H9 (cell line): ENCODE results near the gene AGO3. TPM values are rescaled to one million over a fixed set of nuclear protein-coding genes. Genes with fewer than 3 reads are reported as not detected.

Source experiments
- DNase-seq: peaks from one replicate; pipeline ENCODE4 v3.0.0-alpha.2; 2017
- H2AFZ ChIP-seq: one replicate; pipeline ENCODE4 v1.6.1; 2013; ENCODE audit warnings: mild to moderate bottlenecking, low read length, control low read depth, moderate library complexity
- H2AK5ac ChIP-seq: 2 replicates; pipeline ENCODE4 v1.6.1; 2013; ENCODE audit warnings: low read length, control low read depth, mixed read lengths; ENCODE audit not compliant: insufficient read length
- H2BK120ac ChIP-seq: one replicate; pipeline ENCODE4 v1.6.1; 2013; ENCODE audit warnings: low read depth, mild to moderate bottlenecking, low read length, control low read depth, inconsistent platforms; ENCODE audit not compliant: poor library complexity, severe bottlenecking
- H2BK12ac ChIP-seq: 2 replicates; pipeline ENCODE4 v1.6.1; 2013; ENCODE audit warnings: low read length, control low read depth, mixed read lengths, low read depth; ENCODE audit not compliant: insufficient read length
- H2BK15ac ChIP-seq: 2 replicates; pipeline ENCODE4 v1.6.1; 2013; ENCODE audit warnings: low read depth, low read length, control low read depth
- H2BK20ac ChIP-seq: one replicate; pipeline ENCODE4 v1.6.1; 2013; ENCODE audit warnings: low read depth, mild to moderate bottlenecking, low read length, control low read depth, inconsistent platforms; ENCODE audit not compliant: poor library complexity, severe bottlenecking
- H2BK5ac ChIP-seq: 2 replicates; pipeline ENCODE4 v1.6.1; 2013; ENCODE audit warnings: low read length, control low read depth, mixed read lengths; ENCODE audit not compliant: insufficient read length
- H3K14ac ChIP-seq: 2 replicates; pipeline ENCODE4 v1.6.1; 2013; ENCODE audit warnings: low read length, control low read depth; ENCODE audit not compliant: insufficient read depth
- H3K18ac ChIP-seq: 2 replicates; pipeline ENCODE4 v1.6.1; 2013; ENCODE audit warnings: low read depth, mild to moderate bottlenecking, mixed read lengths, low read length, control low read depth; ENCODE audit not compliant: insufficient read length
- H3K23ac ChIP-seq: 2 replicates; pipeline ENCODE4 v1.6.1; 2013; ENCODE audit warnings: low read length, control low read depth, mixed read lengths, low read depth; ENCODE audit not compliant: insufficient read length
- H3K23me2 ChIP-seq: 2 replicates; pipeline ENCODE4 v1.6.1; 2013; ENCODE audit warnings: low read depth, mild to moderate bottlenecking, mixed read lengths, low read length, control low read depth; ENCODE audit not compliant: insufficient read length, poor library complexity, severe bottlenecking
- H3K27ac ChIP-seq: 2 replicates; pipeline ENCODE4 v1.5.1; 2013; ENCODE audit warnings: low read length, control low read depth, mixed read lengths, low read depth; ENCODE audit not compliant: insufficient read length
- H3K27me3 ChIP-seq: 2 replicates; pipeline ENCODE4 v1.6.1; 2013; ENCODE audit warnings: low read length, control low read depth, inconsistent platforms; ENCODE audit not compliant: insufficient read depth
- H3K4ac ChIP-seq: 2 replicates; pipeline ENCODE4 v1.6.1; 2013; ENCODE audit warnings: low read depth, mild to moderate bottlenecking, control low read depth, inconsistent platforms, low read length, moderate library complexity
- H3K4me1 ChIP-seq: 2 replicates; pipeline ENCODE4 v1.6.1; 2013; ENCODE audit warnings: low read length, control low read depth, inconsistent platforms; ENCODE audit not compliant: insufficient read depth
- H3K4me2 ChIP-seq: 2 replicates; pipeline ENCODE4 v1.6.1; 2013; ENCODE audit warnings: low read length, control low read depth, mixed read lengths; ENCODE audit not compliant: insufficient read length, insufficient read depth
- H3K56ac ChIP-seq: 2 replicates; pipeline ENCODE4 v1.6.1; 2013; ENCODE audit warnings: low read depth, mild to moderate bottlenecking, mixed read lengths, low read length, control low read depth; ENCODE audit not compliant: insufficient read length
- H3K79me1 ChIP-seq: 2 replicates; pipeline ENCODE4 v1.6.1; 2013; ENCODE audit warnings: low read depth, mild to moderate bottlenecking, moderate library complexity, low read length, control low read depth, inconsistent platforms; ENCODE audit not compliant: insufficient read depth, poor library complexity, severe bottlenecking
- H3K79me2 ChIP-seq: 2 replicates; pipeline ENCODE4 v1.6.1; 2013; ENCODE audit warnings: low read length, control low read depth, inconsistent platforms; ENCODE audit not compliant: insufficient read depth
- H3K9ac ChIP-seq: 2 replicates; pipeline ENCODE4 v1.6.1; 2013; ENCODE audit warnings: low read length, control low read depth, mixed read lengths; ENCODE audit not compliant: insufficient read length; ENCODE audit errors: extremely low read depth
- H3K9me3 ChIP-seq: one replicate; pipeline ENCODE4 v1.6.1; 2013; ENCODE audit warnings: low read depth, low read length, inconsistent platforms; ENCODE audit not compliant: control insufficient read depth
- H3T11ph ChIP-seq: one replicate; pipeline ENCODE4 v1.6.1; 2013; ENCODE audit warnings: mild to moderate bottlenecking, low read length, control low read depth, inconsistent platforms
- H4K20me1 ChIP-seq: one replicate; pipeline ENCODE4 v1.6.1; 2013; ENCODE audit not compliant: control insufficient read depth, insufficient read length, insufficient read depth
- H4K5ac ChIP-seq: 2 replicates; pipeline ENCODE4 v1.6.1; 2013; ENCODE audit warnings: low read depth, mild to moderate bottlenecking, mixed read lengths, low read length, control low read depth; ENCODE audit not compliant: insufficient read length
- H4K8ac ChIP-seq: replicated peaks from 2 replicates; pipeline ENCODE4 v1.6.1; 2013; ENCODE audit warnings: low read length, control low read depth, mixed read lengths, low read depth; ENCODE audit not compliant: insufficient read length
- H4K91ac ChIP-seq: 2 replicates; pipeline ENCODE4 v1.6.1; 2013; ENCODE audit warnings: low read depth, mild to moderate bottlenecking, moderate library complexity, mixed read lengths, low read length, control low read depth; ENCODE audit not compliant: insufficient read length
- H3K27ac Mint-ChIP-seq, 3 experiments: 2 replicates in 2 of 3; 3 replicates in 1 of 3; pipeline ENCODE4 v1.8.0; 2020 to 2021; ENCODE audit warnings: mixed read lengths in 3 of 3, mild to moderate bottlenecking in 1 of 3, moderate library complexity in 1 of 3
- H3K27me3 Mint-ChIP-seq: 2 replicates; pipeline ENCODE4 v1.8.0; 2021; ENCODE audit warnings: low read depth, mild to moderate bottlenecking, moderate library complexity, mixed read lengths
- H3K36me3 Mint-ChIP-seq, 3 experiments: 2 replicates in 2 of 3; 3 replicates in 1 of 3; pipeline ENCODE4 v1.8.0; 2020 to 2021; ENCODE audit warnings: low read depth in 3 of 3, mixed read lengths in 3 of 3; ENCODE audit not compliant: insufficient read depth in 1 of 3
- H3K4me1 Mint-ChIP-seq, 2 experiments: 2 replicates each; pipeline ENCODE4 v1.8.0; 2020; ENCODE audit warnings: mixed read lengths in 2 of 2
- H3K4me3 Mint-ChIP-seq, 2 experiments: 2 replicates in 1 of 2; 3 replicates in 1 of 2; pipeline ENCODE4 v1.8.0; 2020 to 2021; ENCODE audit warnings: mild to moderate bottlenecking in 2 of 2, mixed read lengths in 2 of 2, moderate library complexity in 1 of 2
- H3K9me3 Mint-ChIP-seq, 2 experiments: 2 replicates in 1 of 2; 3 replicates in 1 of 2; pipeline ENCODE4 v1.8.0; 2020; ENCODE audit warnings: mild to moderate bottlenecking in 2 of 2, mixed read lengths in 2 of 2, moderate library complexity in 1 of 2
- WGBS: extraction: QIAGEN DNeasy Blood & Tissue Kit; methylation state at CpG from one replicate; pipeline ENCODE4 v1.1.7; 2013; ENCODE audit warnings: missing lambda C conversion rate, low lambda C conversion rate, mixed read lengths; ENCODE audit not compliant: insufficient read length; ENCODE audit errors: extremely low coverage; 5-methylcytosine and 5-hydroxymethylcytosine counted together
- total RNA-seq: library from RNA; stranded (reverse); gene quantifications from 2 replicates; pipeline ENCODE4 v1.2.1, GENCODE V29; 2021
- TF ChIP-seq, protein P1 (sequence below): fragments of 200-600 bp; sonication (generic); conservative IDR thresholded peaks from 3 replicates; pipeline ENCODE4 v1.8.0; 2021; ENCODE audit warnings: antibody characterized with exemption, mild to moderate bottlenecking

AGO3 gene
- total RNA-seq, 1 experiment from 2014 or later: 27.0 TPM

DNA sequence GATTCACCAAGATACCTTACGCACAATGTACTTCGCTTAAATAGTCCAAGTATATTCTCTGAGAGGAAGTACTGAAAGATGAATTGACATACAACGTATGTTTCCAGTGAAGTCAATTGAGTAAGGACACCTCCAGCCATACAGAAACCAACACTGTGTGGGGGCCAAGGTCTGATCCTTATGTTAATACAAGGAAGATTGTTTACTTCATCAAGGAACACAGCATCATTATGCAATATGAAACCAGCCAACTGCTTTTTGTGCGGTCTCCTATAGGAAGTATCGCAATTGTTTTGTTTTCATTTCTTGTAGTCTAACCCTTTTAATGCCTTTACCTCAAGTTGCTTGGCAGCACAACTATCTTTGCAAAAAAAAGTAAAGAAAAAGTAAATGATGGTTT, 124.8 kb downstream of the AGO3 start:
- Histone ChIP-seq H3K4me2 (no peak overlapping the region), H2BK20ac (no peak overlapping the region), H4K5ac (no peak overlapping the region), H2AFZ (no peak overlapping the region), H3T11ph (no peak overlapping the region), H4K91ac (no peak overlapping the region), H3K4me1 (no peaks in the 10 kb centered on the region), H3K9me3 (no peaks in the 10 kb centered on the region), H3K79me1 (no peaks in the 10 kb centered on the region), H3K18ac (no peak overlapping the region), H2BK12ac (no peak overlapping the region), H2BK120ac (no peak overlapping the region), H3K4ac (no peak overlapping the region), H3K79me2 (no peaks in the 10 kb centered on the region), H3K27me3 (no peaks in the 10 kb centered on the region), H3K14ac (no peak overlapping the region), H3K27ac (no peak overlapping the region), H3K23ac (no peak overlapping the region), H3K23me2 (no peaks in the 10 kb centered on the region), H4K20me1 (no peaks in the 10 kb centered on the region), H3K56ac (no peak overlapping the region), H2AK5ac (no peak overlapping the region), H2BK15ac (no peak overlapping the region), H2BK5ac (no peak overlapping the region), H4K8ac (no peak overlapping the region), H3K9ac (no peak overlapping the region)
- Mint-ChIP-seq H3K4me1 (no peaks in the 10 kb centered on the region), H3K27ac (no peak overlapping the region), H3K4me3 (no peak overlapping the region), H3K36me3 (no peaks in the 10 kb centered on the region; a peak in 1 of 7 replicates), H3K9me3 (no peaks in the 10 kb centered on the region), H3K27me3 (no peaks in the 10 kb centered on the region)
- WGBS: no CpG with 5 or more reads among the region's 5 CpGs
- TF ChIP-seq, protein P1, sequence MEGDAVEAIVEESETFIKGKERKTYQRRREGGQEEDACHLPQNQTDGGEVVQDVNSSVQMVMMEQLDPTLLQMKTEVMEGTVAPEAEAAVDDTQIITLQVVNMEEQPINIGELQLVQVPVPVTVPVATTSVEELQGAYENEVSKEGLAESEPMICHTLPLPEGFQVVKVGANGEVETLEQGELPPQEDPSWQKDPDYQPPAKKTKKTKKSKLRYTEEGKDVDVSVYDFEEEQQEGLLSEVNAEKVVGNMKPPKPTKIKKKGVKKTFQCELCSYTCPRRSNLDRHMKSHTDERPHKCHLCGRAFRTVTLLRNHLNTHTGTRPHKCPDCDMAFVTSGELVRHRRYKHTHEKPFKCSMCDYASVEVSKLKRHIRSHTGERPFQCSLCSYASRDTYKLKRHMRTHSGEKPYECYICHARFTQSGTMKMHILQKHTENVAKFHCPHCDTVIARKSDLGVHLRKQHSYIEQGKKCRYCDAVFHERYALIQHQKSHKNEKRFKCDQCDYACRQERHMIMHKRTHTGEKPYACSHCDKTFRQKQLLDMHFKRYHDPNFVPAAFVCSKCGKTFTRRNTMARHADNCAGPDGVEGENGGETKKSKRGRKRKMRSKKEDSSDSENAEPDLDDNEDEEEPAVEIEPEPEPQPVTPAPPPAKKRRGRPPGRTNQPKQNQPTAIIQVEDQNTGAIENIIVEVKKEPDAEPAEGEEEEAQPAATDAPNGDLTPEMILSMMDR: no peak
- DNase-seq: no peak
